Esophagus (tissue), 2 donors: Measurements from ENCODE around the gene DIAPH2. TPM values are rescaled to one million over a fixed set of nuclear protein-coding genes. Genes with fewer than 3 reads are reported as not detected.

Experiments
- H3K27ac ChIP-seq, 2 donors: one replicate each; pipeline ENCODE4 v1.5.1; 2013; ENCODE audit warnings: low read depth in 2 of 2, mild to moderate bottlenecking in 2 of 2, inconsistent platforms in 1 of 2, low read length in 1 of 2, moderate library complexity in 1 of 2
- H3K27me3 ChIP-seq, 2 donors: one replicate each; pipeline ENCODE4 v1.6.1; 2013; ENCODE audit warnings: low read length in 2 of 2, control low read depth in 1 of 2, mild to moderate bottlenecking in 1 of 2; ENCODE audit not compliant: insufficient read depth in 2 of 2, control insufficient read depth in 1 of 2
- H3K36me3 ChIP-seq, 2 donors: one replicate each; pipeline ENCODE4 v1.6.1; 2013; ENCODE audit warnings: low read length in 1 of 2; ENCODE audit not compliant: control insufficient read depth in 2 of 2, insufficient read depth in 2 of 2
- H3K4me1 ChIP-seq, 2 donors: one replicate each; pipeline ENCODE4 v1.6.1; 2013; ENCODE audit warnings: low read length in 1 of 2; ENCODE audit not compliant: control insufficient read depth in 2 of 2, insufficient read depth in 2 of 2
- H3K4me3 ChIP-seq, 2 donors: one replicate each; pipeline ENCODE4 v1.5.1; 2013; ENCODE audit warnings: low read length in 2 of 2, mild to moderate bottlenecking in 2 of 2, low read depth in 1 of 2, moderate library complexity in 1 of 2
- H3K9me3 ChIP-seq, 2 donors: one replicate each; pipeline ENCODE4 v1.6.1; 2013; ENCODE audit warnings: mild to moderate bottlenecking in 2 of 2, low read depth in 1 of 2, low read length in 1 of 2, moderate library complexity in 1 of 2; ENCODE audit not compliant: control insufficient read depth in 2 of 2, insufficient read depth in 1 of 2
- WGBS, 2 donors: extraction: QIAGEN DNeasy Blood & Tissue Kit; methylation state at CpG; one replicate each; pipeline ENCODE4 v1.1.7; 2013; 5-methylcytosine and 5-hydroxymethylcytosine counted together
- polyA plus RNA-seq, 2 donors: library from polyadenylated mRNA; stranded (reverse); fragments of 200-250 nt; gene quantifications; one replicate each; pipeline ENCODE4 v1.2.3, GENCODE V29; 2013
- donor health status: healthy with polysubstance abuse.
- donor health status: Bipolar disorder and iron deficiency.

Gene DIAPH2
- polyA plus RNA-seq, 2 donors, result 3.6 to 4.5 TPM

- 58 to 67% methylated on average over 6 of the region's 6 CpGs for WGBS, 2 donors
- H3K27me3 ChIP-seq, result peaks cover 0 to 2% of the 10 kb centered on the region in 2 donors
- no peaks in the 10 kb centered on the region for H3K9me3 ChIP-seq
- no peak overlapping the region for H3K27ac ChIP-seq
- no peak overlapping the region for H3K4me3 ChIP-seq
- H3K36me3 ChIP-seq, result no peaks in the 10 kb centered on the region
- H3K4me1 ChIP-seq, result no peaks in the 10 kb centered on the region
Observed at GRCh38 chrX:97628807-97629596, 944.4 kb downstream of the DIAPH2 start.

- H3K27ac ChIP-seq, result no peak overlapping the region
- no peak overlapping the region for H3K4me3 ChIP-seq
Observed at GRCh38 chrX:97629597-97629985, 944.9 kb downstream of the DIAPH2 start.

GRCh38 chrX:97633798-97634197 lies 949.2 kb downstream of the DIAPH2 start:
- no peaks in the 10 kb centered on the region for H3K36me3 ChIP-seq
- H3K4me1 ChIP-seq, result no peaks in the 10 kb centered on the region
- peaks cover 0 to 2% of the 10 kb centered on the region in 2 donors for H3K27me3 ChIP-seq
- WGBS, 2 donors, result 73 to 82% methylated on average over 4 of the region's 4 CpGs
- no peak overlapping the region for H3K27ac ChIP-seq
- no peaks in the 10 kb centered on the region for H3K9me3 ChIP-seq
- H3K4me3 ChIP-seq, result no peak overlapping the region

More at GRCh38 chrX:97629597-97629985, 944.9 kb downstream of the DIAPH2 start:
- Histone ChIP-seq H3K4me1 (no peaks in the 10 kb centered on the region), H3K36me3 (no peaks in the 10 kb centered on the region), H3K9me3 (no peaks in the 10 kb centered on the region), H3K27me3 (peaks cover 0 to 2% of the 10 kb centered on the region in 2 donors)

- Histone ChIP-seq H3K27me3 (peaks cover 0 to 2% of the 10 kb centered on the region in 2 donors), H3K4me3 (no peak overlapping the region), H3K4me1 (no peaks in the 10 kb centered on the region), H3K9me3 (no peaks in the 10 kb centered on the region), H3K27ac (no peak overlapping the region), H3K36me3 (no peaks in the 10 kb centered on the region)
- 75% methylated on average over 5 of the region's 5 CpGs for WGBS, 2 donors
Observed at GRCh38 chrX:97636473-97637140, 952.0 kb downstream of the DIAPH2 start.

GRCh38 chrX:97637289-97637688 lies 952.6 kb downstream of the DIAPH2 start:
- Histone ChIP-seq H3K36me3 (no peaks in the 10 kb centered on the region), H3K4me1 (no peaks in the 10 kb centered on the region), H3K27me3 (peaks cover 0 to 2% of the 10 kb centered on the region in 2 donors), H3K27ac (no peak overlapping the region), H3K9me3 (no peaks in the 10 kb centered on the region), H3K4me3 (no peak overlapping the region)
- 67 to 80% methylated on average over 2 of the region's 2 CpGs for WGBS, 2 donors

- Histone ChIP-seq H3K36me3 (no peaks in the 10 kb centered on the region), H3K27me3 (no peaks in the 10 kb centered on the region), H3K4me3 (no peak overlapping the region), H3K27ac (no peak overlapping the region), H3K9me3 (no peaks in the 10 kb centered on the region), H3K4me1 (no peaks in the 10 kb centered on the region)
- WGBS, 2 donors, result 65 to 66% methylated on average over 3 of the region's 3 CpGs
Observed at GRCh38 chrX:97638621-97639020, 954.0 kb downstream of the DIAPH2 start.

GRCh38 chrX:97639526-97639925 lies 954.9 kb downstream of the DIAPH2 start:
- H3K36me3 ChIP-seq, result no peaks in the 10 kb centered on the region
- WGBS, 2 donors, result 21 to 39% methylated on average over 5 of the region's 5 CpGs
- no peaks in the 10 kb centered on the region for H3K4me1 ChIP-seq
- H3K27me3 ChIP-seq, result no peaks in the 10 kb centered on the region
- no peak overlapping the region for H3K4me3 ChIP-seq
- no peaks in the 10 kb centered on the region for H3K9me3 ChIP-seq
- H3K27ac ChIP-seq, result no peak overlapping the region

Other genes with a start within 250 kb of the DIAPH2 start
- gene RPA4, start 199.1 kb downstream of the DIAPH2 start, polyA plus RNA-seq, result under 1 TPM; 0.05 to 0.18 TPM